ENCODE data around the gene TUT4.

- TF ChIP-seq GATA3 (IDR thresholded peaks at IDR 0.05; ENCODE audit: low read depth, low read length) (no peak), GATA2 (IDR thresholded peaks at IDR 0.05; ENCODE audit: low read depth, low read length) (no peak)
These were observed 147.9 kb downstream of the TUT4 start for GRCh38 chr1:52404975-52405338.
